ENCODE data around the gene HAPLN3.

DNA sequence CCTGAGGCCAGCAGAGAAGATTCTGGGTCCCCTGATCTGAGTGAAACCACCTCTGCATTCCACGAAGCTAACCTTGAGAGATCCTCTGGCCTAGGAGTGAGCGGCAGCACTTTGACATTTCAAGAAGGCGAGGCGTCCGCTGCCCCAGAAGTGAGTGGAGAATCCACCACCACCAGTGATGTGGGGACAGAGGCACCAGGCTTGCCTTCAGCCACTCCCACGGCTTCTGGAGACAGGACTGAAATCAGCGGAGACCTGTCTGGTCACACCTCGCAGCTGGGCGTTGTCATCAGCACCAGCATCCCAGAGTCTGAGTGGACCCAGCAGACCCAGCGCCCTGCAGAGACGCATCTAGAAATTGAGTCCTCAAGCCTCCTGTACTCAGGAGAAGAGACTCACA lies 36.4 kb downstream of the HAPLN3 start:
- TF ChIP-seq SP1 (IDR thresholded peaks at IDR 0.05) (no peak), FOXK2 (IDR thresholded peaks at IDR 0.05) (no peak), CTBP1 (IDR thresholded peaks at IDR 0.05; ENCODE audit: borderline replicate concordance) (no peak), HDGF (IDR thresholded peaks at IDR 0.05; ENCODE audit: borderline replicate concordance) (no peak)
